ENCODE data around the gene F8A2.
"Not testable (repeated sequence)": the region's sequence is repeated elsewhere in the genome, so short reads cannot be mapped to it uniquely, and the experiment has no call there.

The F8A2 gene

DNA sequence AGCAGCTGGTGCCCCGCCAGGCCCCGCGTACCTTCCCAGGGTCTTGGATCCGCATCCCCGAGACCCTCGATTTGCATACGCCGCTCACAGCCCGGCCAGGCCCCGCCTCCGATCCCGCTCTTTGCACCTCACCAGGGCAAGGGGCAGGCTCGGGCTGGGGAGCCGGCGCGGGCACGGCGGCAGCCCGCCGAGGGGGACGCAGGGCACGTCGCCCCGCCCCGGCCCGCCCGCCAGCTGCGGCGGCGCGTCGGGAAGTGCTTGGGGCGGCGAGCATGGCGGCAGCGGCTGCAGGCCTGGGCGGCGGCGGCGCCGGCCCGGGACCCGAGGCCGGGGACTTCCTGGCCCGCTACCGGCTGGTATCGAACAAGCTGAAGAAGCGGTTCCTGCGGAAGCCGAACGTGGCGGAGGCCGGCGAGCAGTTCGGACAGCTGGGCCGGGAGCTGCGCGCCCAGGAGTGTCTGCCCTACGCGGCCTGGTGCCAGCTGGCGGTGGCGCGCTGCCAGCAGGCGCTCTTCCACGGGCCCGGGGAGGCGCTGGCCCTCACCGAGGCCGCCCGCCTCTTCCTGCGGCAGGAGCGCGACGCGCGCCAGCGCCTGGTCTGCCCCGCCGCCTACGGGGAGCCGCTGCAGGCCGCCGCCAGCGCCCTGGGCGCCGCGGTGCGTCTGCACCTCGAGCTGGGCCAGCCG, at the start of gene F8A2:
F8A2 (plus strand) TSS at position 253 of the 686 bp plus-strand sequence; CDS start at position 273, 20 bp downstream.
- not testable (repeated sequence) for DNase-seq

DNA sequence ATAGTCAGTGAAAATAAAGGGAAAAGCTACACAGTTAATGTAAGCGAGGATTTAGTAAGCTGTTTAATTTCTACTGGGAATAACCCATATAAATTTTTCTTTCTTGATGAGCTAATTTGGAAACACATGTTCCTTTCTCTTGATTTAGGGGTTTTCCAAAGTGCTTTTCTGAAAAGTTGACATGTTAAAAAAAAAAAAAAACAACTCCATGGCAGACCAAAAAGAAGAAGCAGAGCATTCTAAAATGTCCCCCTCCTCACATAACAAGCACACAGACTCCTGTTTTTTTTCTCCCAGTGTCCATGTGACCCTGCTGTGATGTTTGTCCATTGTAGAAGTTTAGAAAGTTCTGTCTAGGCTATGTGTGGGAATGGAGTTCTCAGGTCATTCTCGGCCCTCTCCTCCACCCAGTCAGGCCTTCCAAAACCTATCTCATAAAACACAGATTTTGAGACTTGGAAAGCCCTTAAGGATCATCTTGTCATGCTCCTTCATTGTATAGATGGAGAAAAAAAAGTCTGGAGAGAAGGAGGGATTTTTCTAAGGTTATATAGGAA, 48.3 kb upstream of the F8A2 start:
- peak; percentile 29 for DNase-seq

DNA sequence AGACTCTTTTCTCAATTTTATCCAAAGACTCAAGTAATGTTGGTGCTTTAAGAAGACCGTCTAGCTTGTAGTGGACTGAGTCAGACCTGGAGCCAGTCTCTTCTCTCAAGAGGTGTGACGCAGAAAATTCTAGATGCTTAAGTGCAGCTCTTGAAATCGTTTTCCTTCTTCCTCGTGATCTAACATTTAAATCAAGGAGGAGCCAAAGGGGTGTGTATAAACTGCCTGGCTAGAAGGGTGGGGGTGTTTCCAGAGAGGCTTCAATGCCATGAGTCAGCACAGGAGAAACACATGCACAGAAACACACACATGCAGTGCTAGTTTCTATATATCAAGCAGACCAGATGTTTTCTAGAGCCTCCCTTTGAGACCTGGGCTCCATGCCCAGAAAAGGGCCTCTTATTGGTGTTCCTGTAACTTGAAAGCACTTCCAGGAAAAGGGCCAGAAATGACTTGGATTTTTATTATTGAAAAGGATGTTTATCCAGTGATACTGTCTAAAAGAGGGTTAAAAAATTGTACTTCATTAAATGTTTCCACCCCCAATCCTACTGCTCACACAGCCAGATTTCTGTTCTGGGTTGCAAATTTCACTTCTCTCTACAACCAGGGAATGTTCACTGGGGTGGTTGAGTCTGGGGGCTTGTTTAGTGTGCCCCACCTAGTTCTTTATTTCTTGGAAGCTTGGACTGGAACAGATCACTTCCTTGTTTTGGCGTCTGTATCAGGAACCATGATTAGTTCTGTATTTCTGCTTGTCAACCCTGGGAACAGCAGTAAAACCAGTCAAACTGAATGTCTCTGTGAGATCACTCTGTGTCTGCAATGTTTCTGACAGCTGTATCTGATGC, 47.2 kb upstream of the F8A2 start, which contains the start of gene CLIC2:
CLIC2 (minus strand) TSS at position 129 of the 851 bp plus-strand sequence. CDS start 187 bp downstream, outside the sequence.
- DNase-seq = peak; percentile 95

DNA sequence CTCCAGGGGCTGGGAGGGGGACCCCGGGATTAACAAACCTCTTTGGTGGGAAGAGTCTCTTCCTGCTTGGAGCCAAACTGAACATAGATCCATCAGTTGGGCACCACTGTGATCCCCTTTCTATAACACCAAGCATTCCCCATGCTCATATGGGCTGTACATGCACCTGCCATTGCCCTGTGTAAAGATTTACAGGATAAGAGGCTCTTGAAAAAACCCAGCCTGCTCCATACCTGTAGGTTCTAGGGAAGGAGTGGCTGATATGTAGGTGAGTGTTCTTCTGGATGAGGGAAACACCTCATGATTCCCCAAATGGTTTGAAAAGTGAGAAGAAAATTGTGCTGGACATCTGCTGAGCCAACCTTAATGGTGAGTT, 46.6 kb upstream of the F8A2 start:
- not testable (repeated sequence) for DNase-seq

- DNase-seq = not testable (repeated sequence)
These were observed 36.2 kb upstream of the F8A2 start for GRCh38 chrX:155345689-155346088.

DNA sequence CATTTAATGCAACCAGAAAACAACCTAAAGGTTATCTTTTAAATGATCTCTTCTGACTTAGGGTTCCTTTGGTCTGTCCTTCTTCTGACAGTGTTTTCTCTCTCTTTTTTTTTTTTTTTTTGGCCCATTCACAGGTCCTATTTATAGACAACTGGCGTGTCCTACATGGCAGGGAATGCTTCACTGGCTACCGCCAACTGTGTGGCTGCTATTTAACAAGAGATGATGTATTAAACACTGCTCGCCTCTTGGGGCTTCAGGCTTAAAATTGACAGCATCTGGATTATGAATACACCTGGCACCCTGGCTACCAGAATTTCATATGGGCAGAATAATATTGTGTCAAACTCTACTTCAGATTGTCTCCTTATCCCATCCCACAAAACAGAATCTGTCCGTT, 32.4 kb upstream of the F8A2 start:
- DNase-seq = not testable (repeated sequence)

DNA sequence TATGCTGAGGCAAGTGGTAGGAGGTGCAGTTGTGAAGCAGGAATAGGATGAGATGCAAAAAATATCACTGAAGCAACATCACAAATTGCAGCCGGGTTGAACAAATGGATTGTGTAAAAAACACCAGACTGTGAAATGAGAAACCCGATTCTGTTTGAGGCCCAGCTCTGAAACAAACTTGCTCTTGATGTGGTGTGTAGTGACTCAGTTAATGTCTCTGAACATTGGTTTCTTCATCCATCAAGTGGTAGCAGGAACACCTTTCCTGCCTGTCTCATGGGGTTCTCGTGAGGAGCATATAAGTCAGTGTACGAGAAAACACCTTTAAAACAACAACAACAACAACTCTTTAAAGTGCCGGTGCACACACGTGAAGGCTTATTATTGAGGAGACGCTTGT, 18.2 kb upstream of the F8A2 start:
- DNase-seq = not testable (repeated sequence)

GRCh38 chrX:155373777-155374458, 8.0 kb upstream of the F8A2 start:
- not testable (repeated sequence) for DNase-seq

DNA sequence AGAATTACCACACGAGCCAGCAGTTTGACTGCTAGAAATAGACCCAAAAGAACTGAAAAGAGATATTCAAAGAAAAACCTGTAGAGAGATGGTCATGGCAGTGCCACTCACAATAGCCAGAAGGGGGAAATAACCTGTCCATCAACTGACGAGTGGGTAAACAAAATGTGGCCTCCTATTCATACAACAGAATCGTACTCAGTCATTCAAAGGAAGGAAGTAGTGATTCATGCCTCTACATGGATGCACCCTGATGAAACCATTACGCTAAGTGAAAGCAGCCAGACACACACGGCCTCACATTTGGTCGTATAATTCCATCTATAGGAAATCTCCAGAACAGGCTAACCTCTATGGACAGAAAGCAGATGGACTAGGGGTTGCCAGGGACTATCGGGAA, 2.1 kb upstream of the F8A2 start:
- not testable (repeated sequence) for DNase-seq

DNA sequence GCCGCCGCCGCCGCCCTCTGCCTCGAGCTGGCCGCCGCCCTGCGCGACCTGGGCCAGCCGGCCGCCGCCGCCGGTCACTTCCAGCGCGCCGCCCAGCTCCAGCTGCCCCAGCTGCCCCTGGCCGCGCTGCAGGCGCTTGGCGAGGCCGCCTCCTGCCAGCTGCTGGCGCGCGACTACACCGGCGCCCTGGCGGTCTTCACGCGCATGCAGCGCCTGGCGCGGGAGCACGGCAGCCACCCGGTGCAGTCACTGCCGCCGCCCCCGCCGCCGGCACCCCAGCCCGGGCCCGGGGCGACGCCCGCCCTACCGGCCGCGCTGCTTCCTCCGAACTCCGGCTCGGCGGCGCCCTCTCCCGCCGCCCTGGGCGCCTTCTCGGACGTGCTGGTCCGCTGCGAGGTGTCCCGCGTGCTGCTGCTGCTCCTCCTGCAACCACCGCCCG, 653 bp downstream of the F8A2 start:
- DNase-seq = not testable (repeated sequence)

DNA sequence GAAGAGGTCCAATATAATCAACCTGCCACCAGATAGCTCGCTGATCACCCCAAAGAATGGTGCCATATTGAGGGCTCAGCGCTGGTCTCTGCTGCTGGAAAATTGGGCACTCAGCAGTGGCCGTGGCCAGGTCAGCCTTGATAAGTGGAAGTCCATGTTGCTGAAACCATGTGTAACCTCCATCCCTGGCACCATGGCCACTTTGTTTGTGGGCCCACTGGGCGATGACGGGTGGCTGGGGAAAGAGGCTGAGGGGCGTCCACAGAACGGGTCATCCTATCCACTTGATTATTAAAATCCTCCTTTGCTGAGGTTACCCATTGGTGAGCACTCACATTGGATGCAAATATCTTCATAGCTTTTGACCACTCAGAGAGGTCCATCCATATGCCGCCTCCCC, 7.7 kb downstream of the F8A2 start:
- DNase-seq = no peak

DNA sequence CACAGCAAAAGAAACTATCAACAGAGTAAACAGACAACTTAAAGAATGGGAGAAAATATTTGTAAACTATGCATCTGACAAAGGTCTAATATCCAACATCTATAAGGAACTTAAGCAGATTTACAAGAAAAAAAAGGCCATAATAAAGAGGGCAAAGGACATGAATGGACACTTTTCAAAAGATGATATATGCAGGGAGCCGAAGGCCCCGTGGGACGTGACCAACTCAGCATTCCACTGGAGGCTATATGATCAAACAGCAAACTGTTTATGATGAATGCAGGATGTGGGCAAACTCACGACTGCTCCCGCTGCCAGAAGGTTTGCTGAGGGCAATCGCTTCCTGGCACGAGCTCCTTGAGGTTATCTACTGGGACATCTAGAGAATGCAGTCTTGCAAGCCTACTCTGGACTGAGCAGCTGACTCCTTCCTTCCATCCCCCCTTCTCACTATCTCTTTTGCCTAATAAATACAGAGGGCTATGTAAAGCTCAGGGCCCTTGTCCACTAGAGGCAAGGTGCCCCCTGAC, 12.9 kb downstream of the F8A2 start:
- not testable (repeated sequence) for DNase-seq

DNA sequence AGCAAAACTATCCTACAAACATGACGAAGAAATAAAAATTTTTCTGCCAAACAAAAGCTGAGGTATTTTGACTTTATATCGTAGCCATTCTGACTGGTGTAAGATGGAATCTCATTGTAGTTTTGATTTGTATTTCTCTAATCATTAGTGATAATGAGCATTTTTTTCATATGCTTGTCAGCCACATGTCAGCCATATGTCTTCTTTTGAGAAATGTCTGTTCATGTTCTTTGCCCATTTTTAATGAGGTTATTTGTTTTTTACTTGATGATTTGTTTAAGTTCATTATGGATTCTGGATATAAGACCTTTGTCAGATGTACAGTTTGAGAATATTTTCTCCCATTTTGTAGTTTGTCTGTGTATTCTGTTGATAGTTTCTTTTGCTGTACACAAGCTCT, 24.5 kb downstream of the F8A2 start:
- DNase-seq = no peak

- DNase-seq = no peak
These were observed 35.9 kb downstream of the F8A2 start for GRCh38 chrX:155417769-155418168.

Measured in OCI-M1 (cell line).